Subcutaneous adipose tissue (tissue), 4 donors: ENCODE measurements around the gene ERN1. TPM values are rescaled to one million over a fixed set of nuclear protein-coding genes. Genes with fewer than 3 reads are reported as not detected.

Experiments used
- total RNA-seq, 4 donors: library from RNA; depleted of rRNA; stranded (reverse); fragments of >200 nt; gene quantifications; one replicate each; pipeline ENCODE4 v1.1.0, GENCODE V29; 2016
- TF ChIP-seq, protein P1 (sequence below): fragments of 450-650 bp; IDR thresholded peaks from one replicate; pipeline ENCODE4 v1.5.1; 2016; ENCODE audit warnings: low read depth, mild to moderate bottlenecking, control low read depth, antibody characterized with exemption, moderate library complexity

The ERN1 gene
- total RNA-seq, 4 donors from 2014 or later: 9.6 to 13.1 (median 11.7) TPM

DNA sequence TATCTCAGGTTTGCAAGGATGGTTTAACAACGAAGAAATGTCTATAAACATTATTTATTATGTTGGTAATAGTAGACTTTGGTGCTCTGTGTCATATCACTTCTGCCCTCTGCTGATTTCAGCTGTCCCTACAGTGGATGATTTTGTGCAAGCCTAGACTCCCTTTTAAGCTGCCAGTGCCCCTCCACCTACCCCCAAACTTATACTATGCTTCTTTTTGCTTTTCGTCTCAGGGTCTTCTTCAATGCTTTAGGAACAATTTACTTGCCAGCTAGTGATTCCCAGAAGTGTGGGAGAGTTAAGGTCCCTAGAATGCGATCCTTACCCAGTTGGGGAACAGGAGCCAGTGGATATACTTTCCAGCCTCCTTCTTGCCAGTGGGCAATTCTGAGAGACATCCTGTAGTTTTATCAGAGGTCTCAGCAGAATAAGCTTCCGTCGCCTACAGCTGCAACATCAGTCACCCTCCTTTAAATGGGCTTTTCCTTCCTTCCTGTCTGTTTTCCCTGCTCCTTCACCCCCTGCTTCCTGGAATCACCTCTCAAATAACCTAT lies 113.6 kb downstream of the ERN1 start:
- TF ChIP-seq, protein P1, sequence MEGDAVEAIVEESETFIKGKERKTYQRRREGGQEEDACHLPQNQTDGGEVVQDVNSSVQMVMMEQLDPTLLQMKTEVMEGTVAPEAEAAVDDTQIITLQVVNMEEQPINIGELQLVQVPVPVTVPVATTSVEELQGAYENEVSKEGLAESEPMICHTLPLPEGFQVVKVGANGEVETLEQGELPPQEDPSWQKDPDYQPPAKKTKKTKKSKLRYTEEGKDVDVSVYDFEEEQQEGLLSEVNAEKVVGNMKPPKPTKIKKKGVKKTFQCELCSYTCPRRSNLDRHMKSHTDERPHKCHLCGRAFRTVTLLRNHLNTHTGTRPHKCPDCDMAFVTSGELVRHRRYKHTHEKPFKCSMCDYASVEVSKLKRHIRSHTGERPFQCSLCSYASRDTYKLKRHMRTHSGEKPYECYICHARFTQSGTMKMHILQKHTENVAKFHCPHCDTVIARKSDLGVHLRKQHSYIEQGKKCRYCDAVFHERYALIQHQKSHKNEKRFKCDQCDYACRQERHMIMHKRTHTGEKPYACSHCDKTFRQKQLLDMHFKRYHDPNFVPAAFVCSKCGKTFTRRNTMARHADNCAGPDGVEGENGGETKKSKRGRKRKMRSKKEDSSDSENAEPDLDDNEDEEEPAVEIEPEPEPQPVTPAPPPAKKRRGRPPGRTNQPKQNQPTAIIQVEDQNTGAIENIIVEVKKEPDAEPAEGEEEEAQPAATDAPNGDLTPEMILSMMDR: no peak

DNA sequence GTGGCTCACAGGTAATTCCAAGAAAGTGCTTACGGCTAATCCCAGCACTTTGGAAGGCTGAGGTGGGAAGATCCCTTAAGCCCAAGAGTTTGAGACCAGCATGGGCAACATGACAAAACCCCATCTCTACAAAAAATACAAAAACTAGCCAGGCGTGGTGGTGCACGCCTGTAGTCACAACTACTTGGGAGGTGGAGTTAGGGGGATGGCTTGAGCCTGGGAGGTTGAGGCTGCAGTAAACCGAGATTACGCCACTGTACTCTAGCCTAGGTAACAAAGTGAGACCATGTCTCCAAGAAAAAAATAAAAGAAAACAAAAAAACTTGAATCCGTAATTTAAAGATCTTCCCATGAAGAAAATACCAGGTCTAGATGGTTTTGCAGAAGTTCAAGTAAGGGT lies 114.5 kb downstream of the ERN1 start:
- TF ChIP-seq, protein P1: no peak

GRCh38 chr17:64009571-64010402 lies 120.2 kb downstream of the ERN1 start:
- TF ChIP-seq, protein P1: no peak

DNA sequence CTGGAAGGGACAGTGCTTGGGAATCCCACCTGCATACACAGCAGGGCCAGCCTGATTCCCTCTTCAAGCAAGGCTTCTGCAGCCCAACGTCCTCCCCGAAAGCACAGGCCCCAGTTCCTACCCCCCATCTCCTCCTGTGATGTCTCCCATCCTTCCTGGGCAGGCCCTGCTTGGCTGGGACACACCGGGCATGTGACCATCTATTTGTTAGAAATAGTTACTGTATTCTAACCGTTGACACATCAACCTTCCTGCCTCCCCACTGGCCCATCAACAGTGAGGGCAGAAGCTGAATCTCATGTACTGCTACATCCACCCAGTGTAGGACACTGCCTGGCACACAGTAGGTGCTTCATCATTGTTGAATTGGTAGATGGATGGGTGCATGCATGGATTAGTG lies 121.1 kb downstream of the ERN1 start:
- TF ChIP-seq, protein P1: no peak

GRCh38 chr17:64008346-64008745 lies 121.6 kb downstream of the ERN1 start:
- TF ChIP-seq, protein P1: no peak

DNA sequence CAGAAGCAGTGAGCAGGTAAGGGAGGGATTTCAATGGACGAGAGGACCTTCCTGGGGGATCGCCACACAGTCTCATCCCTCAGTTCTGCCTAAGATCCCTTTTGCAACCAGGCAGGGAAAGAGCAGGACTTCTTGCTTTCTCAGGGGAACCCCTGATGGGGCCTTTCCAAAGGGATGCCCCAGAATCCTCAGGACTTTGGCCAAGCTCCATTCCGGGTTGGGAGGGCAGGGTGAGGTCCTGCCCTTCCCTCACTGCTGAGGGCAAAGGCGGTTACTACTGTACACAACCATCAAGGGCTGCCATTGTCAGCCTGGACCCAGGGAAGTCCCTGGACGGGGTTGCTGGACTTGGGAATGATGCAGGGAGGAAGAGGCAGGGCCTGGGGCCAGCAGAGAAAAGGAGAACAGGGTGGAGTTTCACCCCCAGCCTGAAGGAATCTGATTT lies 122.1 kb downstream of the ERN1 start:
- TF ChIP-seq, protein P1: no peak

GRCh38 chr17:64006361-64007088 lies 123.4 kb downstream of the ERN1 start:
- TF ChIP-seq, protein P1: no peak
